ENCODE results near the gene FBXO10.

Gene FBXO10

GRCh38 chr9:37464006-37464405 is 112.2 kb downstream of the FBXO10 start:
- in situ Hi-C loops (cut with HindIII; ENCODE audit: low sequenced_read_pairs): no loop called here
- no peak for TF ChIP-seq CTCF (IDR thresholded peaks at IDR 0.05; ENCODE audit: low read depth, low read length, missing control alignments)
- peak overlapping the region; percentile 93 for H3K4me3 ChIP-seq (ENCODE audit: low read depth, low read length)
- DNase-seq (ENCODE audit: low read depth): no peak

Data from astrocyte of the cerebellum (primary cell).